HepG2 (cell line): ENCODE measurements around the gene REEP6. TPM values are rescaled to one million over a fixed set of nuclear protein-coding genes. Genes with fewer than 3 reads are reported as not detected.

Source experiments
- ATAC-seq: fragments of 200-7000 bp; cut with Tn5 transposase; 3 replicates; pipeline ENCODE4 v1.9.1; 2020; ENCODE audit warnings: mild to moderate bottlenecking, moderate library complexity
- BruUV-seq: library from RNA; stranded (reverse); fragments of 400-500 nt; replicated peaks from 2 replicates; lab custom pipeline; 2021; lab: Mats Ljungman, UMichigan
- CTCF ChIA-PET: fragments of 300-600 bp; formaldehyde crosslinking; extraction: SDS; loops from one replicate; lab custom pipeline; 2021; ENCODE audit warnings: low total read pairs, inconsistent platforms, low intra/inter-chr PET ratio; lab: Yijun Ruan, JAX
- POLR2A ChIA-PET: fragments of 350-600 bp; sonication (Branson Sonifier 250); formaldehyde crosslinking; loops from one replicate; lab custom pipeline; 2020; ENCODE audit warnings: antibody characterized with exemption, inconsistent platforms; lab: Yijun Ruan, JAX
- DNase-seq: peaks from one replicate; pipeline ENCODE4 v3.0.0-alpha.2; 2015; ENCODE audit warnings: low spot score
- FAIRE-seq: peaks from 3 replicates; lab custom pipeline; 2011; peaks lifted over from hg19 to GRCh38; lab: Jason Lieb, UNC
- H2AFZ ChIP-seq: one replicate; pipeline ENCODE4 v1.6.1; 2011; ENCODE audit warnings: low read length, inconsistent platforms
- H3K27ac ChIP-seq: fragments of 300-600 bp; 3 replicates; pipeline ENCODE4 v1.8.0; 2011; ENCODE audit warnings: mixed run types, mild to moderate bottlenecking, mixed read lengths, low read length, inconsistent platforms; ENCODE audit not compliant: insufficient read depth; ENCODE audit errors: extremely low read length
- H3K27me3 ChIP-seq, 2 experiments: fragments of 200-600 bp in 1 of 2; 2 replicates in 1 of 2; 3 replicates in 1 of 2; pipeline versions ENCODE4 v1.6.0 to v1.8.0; 2011; ENCODE audit warnings: low read length in 2 of 2, mild to moderate bottlenecking in 2 of 2, moderate library complexity in 2 of 2, inconsistent platforms in 1 of 2; ENCODE audit not compliant: insufficient read depth in 2 of 2, control insufficient read depth in 1 of 2
- H3K36me3 ChIP-seq, 2 experiments: fragments of 200-600 bp in 1 of 2; replicated peaks in 1 of 2; 2 replicates in 1 of 2; 3 replicates in 1 of 2; pipeline versions ENCODE4 v1.5.1 to v1.8.0; 2011; ENCODE audit warnings: low read length in 2 of 2, inconsistent platforms in 1 of 2; ENCODE audit not compliant: insufficient read depth in 2 of 2, control insufficient read depth in 1 of 2
- H3K4me1 ChIP-seq: 2 replicates; pipeline ENCODE4 v1.5.1; 2012; ENCODE audit warnings: low read length, inconsistent platforms; ENCODE audit not compliant: insufficient read depth
- H3K4me2 ChIP-seq: 2 replicates; pipeline ENCODE4 v1.6.0; 2011; ENCODE audit warnings: low read depth, low read length, inconsistent platforms
- H3K4me3 ChIP-seq, 3 experiments: fragments of 200-600 bp in 1 of 3; sonication (generic), shearing (Covaris generic) in 1 of 3; replicated peaks in 1 of 3; 2 replicates each; pipeline ENCODE4 v1.5.1; 2011 to 2016; ENCODE audit warnings: low read length in 3 of 3, inconsistent platforms in 2 of 3, low read depth in 2 of 3, mild to moderate bottlenecking in 2 of 3, control low read depth in 1 of 3, mixed read lengths in 1 of 3; ENCODE audit not compliant: insufficient read depth in 1 of 3
- H3K79me2 ChIP-seq: one replicate; pipeline ENCODE4 v1.6.1; 2011; ENCODE audit warnings: low read length, inconsistent platforms; ENCODE audit not compliant: insufficient read depth
- H3K9ac ChIP-seq: 2 replicates; pipeline ENCODE4 v1.6.0; 2011; ENCODE audit warnings: mild to moderate bottlenecking, low read depth, low read length, inconsistent platforms; ENCODE audit not compliant: insufficient read depth
- H3K9me3 ChIP-seq: 2 replicates; pipeline ENCODE4 v1.5.1; 2012; ENCODE audit warnings: mild to moderate bottlenecking, low read length
- H4K20me1 ChIP-seq: 2 replicates; pipeline ENCODE4 v1.6.0; 2011; ENCODE audit warnings: inconsistent platforms, mild to moderate bottlenecking, low read length, moderate library complexity; ENCODE audit not compliant: insufficient read depth
- CSRNP1 ChIP-seq: sonication (generic); formaldehyde crosslinking; IDR thresholded peaks from 2 replicates; pipeline ENCODE4 v1.8.1; 2023; ENCODE audit warnings: mild to moderate bottlenecking, missing genetic modification reagents
- ERF ChIP-seq: IDR thresholded peaks from 2 replicates; pipeline ENCODE4 v1.6.1; 2018; ENCODE audit warnings: missing biosample characterization, missing genetic modification reagents
- GABPB1 ChIP-seq: IDR thresholded peaks from 2 replicates; pipeline ENCODE4 v1.6.1; 2016; ENCODE audit warnings: mild to moderate bottlenecking, missing genetic modification reagents, moderate library complexity, missing compliant biosample characterization
- IRF2 ChIP-seq: IDR thresholded peaks from 2 replicates; pipeline ENCODE4 v1.6.1; 2018; ENCODE audit warnings: missing genetic modification reagents, missing compliant biosample characterization
- MAX ChIP-seq: IDR thresholded peaks from 2 replicates; pipeline ENCODE4 v1.6.1; 2012; ENCODE audit warnings: inconsistent platforms
- MYC ChIP-seq: sonication (generic); formaldehyde crosslinking; IDR thresholded peaks from 2 replicates; pipeline ENCODE4 v1.9.0; 2021; ENCODE audit warnings: missing genetic modification reagents, borderline replicate concordance
- NFE2L1 ChIP-seq: sonication (generic); formaldehyde crosslinking; IDR thresholded peaks from 2 replicates; pipeline ENCODE4 v1.4.0; 2020; ENCODE audit warnings: missing genetic modification reagents, mild to moderate bottlenecking, borderline replicate concordance
- NFYB ChIP-seq: sonication (generic); formaldehyde crosslinking; IDR thresholded peaks from 2 replicates; pipeline ENCODE4 v1.4.0; 2020; ENCODE audit warnings: missing genetic modification reagents
- RAD21 ChIP-seq: fragments of 450-650 bp; formaldehyde crosslinking; IDR thresholded peaks from 2 replicates; pipeline ENCODE4 v1.5.0; 2020; ENCODE audit warnings: mild to moderate bottlenecking
- RBFOX2 ChIP-seq: fragments of 200-400 bp; formaldehyde crosslinking; IDR thresholded peaks from 2 replicates; pipeline ENCODE4 v1.6.1; 2017; ENCODE audit warnings: low read depth, mild to moderate bottlenecking, low read length
- ZNF234 ChIP-seq: sonication (generic); formaldehyde crosslinking; conservative IDR thresholded peaks from 2 replicates; pipeline ENCODE4 v1.5.1; 2020; ENCODE audit warnings: mild to moderate bottlenecking, missing genetic modification reagents
- ZNF441 ChIP-seq: sonication (generic); formaldehyde crosslinking; IDR thresholded peaks from 2 replicates; pipeline ENCODE4 v1.7.0; 2021; ENCODE audit warnings: missing genetic modification reagents, borderline replicate concordance
- ZNF768 ChIP-seq: sonication (generic); formaldehyde crosslinking; IDR thresholded peaks from 2 replicates; pipeline ENCODE4 v1.4.0; 2020; ENCODE audit warnings: missing genetic modification reagents
- WGBS: methylation state at CpG from one replicate; pipeline ENCODE4 v1.1.6; 2017; ENCODE audit warnings: low lambda C conversion rate; 5-methylcytosine and 5-hydroxymethylcytosine counted together
- in situ Hi-C: cut with HindIII; loops from 2 replicates; pipeline ENCODE4 v1.10.0; 2017; ENCODE audit warnings: low pct_unique_long_range_greater_than_20kb; ENCODE audit not compliant: extremely low pct_ligation_motif_present
- intact Hi-C: fragments of 100-400 bp; cut with micrococcal nuclease; formaldehyde crosslinking; loops from one replicate; pipeline ENCODE4 v1.10.0; 2022; ENCODE audit not compliant: unreplicated experiment
- polyA plus RNA-seq, 8 experiments: library from polyadenylated mRNA; depleted of rRNA in 3 of 8; stranded (reverse) in 7 of 8; unstranded in 1 of 8; fragments of >200 nt; fragmentation: Illumina TruSeq in 4 of 8; extraction: Trizol in 4 of 8; gene quantifications; 2 replicates each; pipeline versions ENCODE4 v1.2.1 to v1.2.3, GENCODE V29; 2011 to 2016; ENCODE audit warnings: low read depth in 4 of 8, missing spikeins in 1 of 8, mixed read lengths in 1 of 8; ENCODE audit not compliant: insufficient read depth in 1 of 8
- total RNA-seq, 5 experiments: library from RNA; depleted of rRNA; stranded (reverse); fragments of >200 nt; fragmentation: Illumina TruSeq; extraction: Trizol; gene quantifications; 2 replicates each; pipeline ENCODE4 v1.2.3, GENCODE V29; 2016; ENCODE audit warnings: low read depth in 1 of 5

Gene REEP6
- total and polyA plus RNA-seq, 2 of the 13 experiments (the other 11 are each of a cell fraction or from before 2014, with no cell fraction given) = 10.0 to 28.8 TPM

GRCh38 chr19:1467490-1468273, 23.3 kb upstream of the REEP6 start:
- in situ Hi-C loops = no loop called here
- intact Hi-C loops = no loop called here
- Histone ChIP-seq H3K4me2 (peak overlapping the region; percentile 76; the same call in 1 of the 2 replicates), H3K4me1 (peaks cover 25% of the 10 kb centered on the region), H3K4me3 (no peak overlapping the region), H4K20me1 (peaks cover 12% of the 10 kb centered on the region), H3K27ac (no peak overlapping the region), H2AFZ (no peak overlapping the region), H3K9ac (no peak overlapping the region), H3K9me3 (no peaks in the 10 kb centered on the region), H3K36me3 (no peaks in the 10 kb centered on the region), H3K79me2 (no peaks in the 10 kb centered on the region), H3K27me3 (no peaks in the 10 kb centered on the region)
- POLR2A ChIA-PET = no interaction called here
- TF ChIP-seq RBFOX2 = 0 out of 2 replicates have a peak, but pooled peaks have one; percentile 5
- TF ChIP-seq ERF (CRISPR knock-in tag) = no peak
- BruUV-seq = no TSS peak
- ATAC-seq (no peak), FAIRE-seq (no peak), DNase-seq (no peak)
- 96% methylated on average over 57 of the region's 92 CpGs for WGBS
- CTCF ChIA-PET = no interaction called here

- no peak for ATAC-seq
- no peaks in the 10 kb centered on the region; a peak in 1 of 5 replicates for H3K36me3 ChIP-seq
- BruUV-seq = no TSS peak
- peaks cover 25% of the 10 kb centered on the region for H3K4me1 ChIP-seq
- H3K27ac ChIP-seq = no peak overlapping the region
- no peak for TF ChIP-seq ZNF441 (CRISPR knock-in tag)
- 0 out of 2 replicates have a peak, but pooled peaks have one; percentile 4 for TF ChIP-seq IRF2 (CRISPR knock-in tag)
- 0 out of 2 replicates have a peak, but pooled peaks have one; percentile 18 for TF ChIP-seq ZNF768 (CRISPR knock-in tag)
- 0 out of 2 replicates have a peak, but pooled peaks have one; percentile 7 for TF ChIP-seq MAX
- no peak for TF ChIP-seq ZNF234
- TF ChIP-seq RAD21 (CRISPR knock-in tag) = 0 out of 2 replicates have a peak, but pooled peaks have one; percentile 6
- 0 out of 2 replicates have a peak, but pooled peaks have one; percentile 10 for TF ChIP-seq NFYB (CRISPR knock-in tag)
- TF ChIP-seq NFE2L1 (CRISPR knock-in tag) = no peak
- TF ChIP-seq CSRNP1 (CRISPR knock-in tag) = 0 out of 2 replicates have a peak, but pooled peaks have one; percentile 40
- peak; percentile 34; the same call in 1 of the 2 replicates for TF ChIP-seq GABPB1
- TF ChIP-seq MYC = peak; percentile 15; the same call in 1 of the 2 replicates
- no peaks in the 10 kb centered on the region for H3K27me3 ChIP-seq
- peaks cover 12% of the 10 kb centered on the region for H4K20me1 ChIP-seq
- peak overlapping the region; percentile 45 to 69 (median 55); a peak in 4 of 6 replicates for H3K4me3 ChIP-seq
- CTCF ChIA-PET = no interaction called here
- FAIRE-seq = no peak
- WGBS = 94% methylated on average over 7 of the region's 49 CpGs
- H3K9me3 ChIP-seq = no peaks in the 10 kb centered on the region
- H3K4me2 ChIP-seq = peak overlapping the region; percentile 76
- POLR2A ChIA-PET = interaction anchor here (0.9 to 1.1 kb wide), 2 partner anchors 13 to 200 kb away, joined by 3 to 4 read pairs; partner anchors contain the start of gene CIRBP
- no peaks in the 10 kb centered on the region for H3K79me2 ChIP-seq
- H3K9ac ChIP-seq = 0 out of 2 replicates have a peak overlapping the region, but pooled peaks have one; percentile 43
- no peak overlapping the region for H2AFZ ChIP-seq
- in situ Hi-C loops = no loop called here
- no peak for DNase-seq
- intact Hi-C loops = no loop called here
Measured at GRCh38 chr19:1468274-1468820, 22.6 kb upstream of the REEP6 start.
